ENCODE measurements around the gene MYRFL.

The MYRFL gene

GRCh38 chr12:69929125-69929524 lies 104.1 kb downstream of the MYRFL start:
- no peak for DNase-seq (ENCODE audit: extremely low read depth in 1 of 2, low read depth in 1 of 2)

GRCh38 chr12:69929531-69929930 lies 104.5 kb downstream of the MYRFL start:
- DNase-seq (ENCODE audit: extremely low read depth in 1 of 2, low read depth in 1 of 2), result no peak

GRCh38 chr12:69931569-69931968 lies 106.5 kb downstream of the MYRFL start:
- DNase-seq (ENCODE audit: extremely low read depth in 1 of 2, low read depth in 1 of 2), result no peak

- no peak for DNase-seq (ENCODE audit: extremely low read depth in 1 of 2, low read depth in 1 of 2)
Observed at GRCh38 chr12:69932154-69932553, 107.1 kb downstream of the MYRFL start.

GRCh38 chr12:69932676-69933552 lies 107.9 kb downstream of the MYRFL start:
- no peak for DNase-seq (ENCODE audit: extremely low read depth in 1 of 2, low read depth in 1 of 2)

GRCh38 chr12:69934011-69934410 lies 109.0 kb downstream of the MYRFL start:
- no peak for DNase-seq (ENCODE audit: extremely low read depth in 1 of 2, low read depth in 1 of 2)

- DNase-seq (ENCODE audit: extremely low read depth in 1 of 2, low read depth in 1 of 2), result no peak
Observed at GRCh38 chr12:69935651-69936100, 110.6 kb downstream of the MYRFL start.

GRCh38 chr12:69936214-69936731 lies 111.2 kb downstream of the MYRFL start:
- DNase-seq (ENCODE audit: extremely low read depth in 1 of 2, low read depth in 1 of 2), result no peak

GRCh38 chr12:69936766-69937165 lies 111.7 kb downstream of the MYRFL start:
- DNase-seq (ENCODE audit: extremely low read depth in 1 of 2, low read depth in 1 of 2), result no peak

GRCh38 chr12:69947123-69947522 lies 122.1 kb downstream of the MYRFL start:
- DNase-seq (ENCODE audit: extremely low read depth in 1 of 2, low read depth in 1 of 2), result no peak

GRCh38 chr12:69947897-69948296 lies 122.9 kb downstream of the MYRFL start:
- DNase-seq (ENCODE audit: extremely low read depth in 1 of 2, low read depth in 1 of 2), result no peak

GRCh38 chr12:69948851-69949250 lies 123.8 kb downstream of the MYRFL start:
- no peak for DNase-seq (ENCODE audit: extremely low read depth in 1 of 2, low read depth in 1 of 2)

GRCh38 chr12:69949311-69950002 lies 124.4 kb downstream of the MYRFL start:
- no peak for DNase-seq (ENCODE audit: extremely low read depth in 1 of 2, low read depth in 1 of 2)

- no peak for DNase-seq (ENCODE audit: extremely low read depth in 1 of 2, low read depth in 1 of 2)
Observed at GRCh38 chr12:69951108-69951507, 126.1 kb downstream of the MYRFL start.

GRCh38 chr12:69952890-69953289 lies 127.9 kb downstream of the MYRFL start:
- DNase-seq (ENCODE audit: extremely low read depth in 1 of 2, low read depth in 1 of 2), result no peak

GRCh38 chr12:69961246-69961645 lies 136.2 kb downstream of the MYRFL start:
- no peak for DNase-seq (ENCODE audit: extremely low read depth in 1 of 2, low read depth in 1 of 2)

GRCh38 chr12:69966409-69966808 lies 141.4 kb downstream of the MYRFL start:
- no peak for DNase-seq (ENCODE audit: extremely low read depth in 1 of 2, low read depth in 1 of 2)

- DNase-seq (ENCODE audit: extremely low read depth in 1 of 2, low read depth in 1 of 2), result no peak
Observed at GRCh38 chr12:69966839-69967238, 141.8 kb downstream of the MYRFL start.

GRCh38 chr12:69969011-69969410 lies 144.0 kb downstream of the MYRFL start:
- no peak for DNase-seq (ENCODE audit: extremely low read depth in 1 of 2, low read depth in 1 of 2)

GRCh38 chr12:69972136-69972535 lies 147.1 kb downstream of the MYRFL start:
- DNase-seq (ENCODE audit: extremely low read depth in 1 of 2, low read depth in 1 of 2), result no peak

- DNase-seq (ENCODE audit: extremely low read depth in 1 of 2, low read depth in 1 of 2), result no peak
Observed at GRCh38 chr12:69978020-69978419, 153.0 kb downstream of the MYRFL start.

Data from stimulated activated CD8-positive, alpha-beta memory T cell treated with anti-CD3 and anti-CD28 coated beads, Interleukin-7, amount 100 ng/mL, for 48 hours (primary cell).